Stimulated activated naive CD4-positive, alpha-beta T cell treated with Interleukin-2 at 50 U/mL for 16 hours (primary cell): ENCODE results near the gene KCNQ4.

Source experiments
- DNase-seq: peaks from one replicate; lab custom pipeline; 2025; lab: John Stamatoyannopoulos, UW

KCNQ4 gene

DNA sequence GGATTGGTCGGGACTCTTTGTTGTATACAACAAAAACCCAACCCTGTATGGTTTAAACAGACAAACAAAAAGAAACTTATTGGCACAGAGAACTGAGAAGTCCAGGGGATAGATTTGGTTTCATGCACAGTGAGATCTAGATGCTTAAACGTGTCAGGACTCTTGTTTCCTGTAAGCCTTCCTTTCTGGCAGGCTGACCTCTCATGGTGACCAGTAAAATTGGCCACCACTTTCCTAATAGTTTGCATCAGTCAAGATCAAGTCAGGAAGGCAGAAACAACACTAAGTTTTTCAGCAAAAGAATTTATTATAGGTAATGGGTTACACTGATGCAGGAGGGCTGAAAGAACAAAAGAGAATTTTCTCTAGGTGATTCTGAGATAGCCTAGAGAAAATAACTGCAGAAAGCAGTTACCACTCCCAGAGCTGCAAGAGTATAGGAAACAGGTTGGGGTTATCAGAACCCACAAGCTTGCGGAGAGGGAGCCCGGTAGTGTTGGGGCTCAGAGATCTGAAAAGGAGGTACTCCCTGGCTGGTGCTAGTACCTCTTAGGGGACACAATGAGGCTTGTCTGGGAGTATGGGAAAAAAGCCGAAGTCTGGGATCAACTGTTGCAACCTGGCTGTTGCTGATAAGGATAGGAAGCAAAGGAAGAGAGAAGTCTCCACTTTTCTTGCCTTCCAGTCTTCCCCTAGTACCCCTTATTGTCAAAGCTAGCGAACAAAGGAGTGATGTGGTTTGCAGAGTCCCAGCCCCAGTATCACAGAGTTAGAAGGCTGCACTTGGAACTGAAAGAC, 57.1 kb downstream of the KCNQ4 start:
- DNase-seq, result no peak

DNA sequence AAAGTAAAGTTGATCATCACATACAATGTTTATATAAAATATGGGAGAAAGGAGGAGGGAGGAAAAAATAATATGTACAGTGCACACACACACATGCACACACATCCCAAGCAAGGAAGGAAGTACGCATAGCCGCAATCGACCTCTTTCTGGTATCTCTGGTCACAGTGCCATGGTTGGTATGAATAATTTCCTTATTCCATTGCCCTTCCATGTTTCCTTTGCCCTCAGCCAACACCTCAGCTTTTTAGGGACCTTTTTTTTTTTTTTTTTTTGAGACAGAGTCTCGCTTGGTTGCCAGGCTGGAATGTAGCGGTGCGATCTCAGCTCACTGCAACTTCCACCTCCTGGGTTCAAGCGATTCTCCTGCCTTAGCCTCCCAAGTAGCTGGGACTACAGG, 58.0 kb downstream of the KCNQ4 start:
- DNase-seq, result no peak

DNA sequence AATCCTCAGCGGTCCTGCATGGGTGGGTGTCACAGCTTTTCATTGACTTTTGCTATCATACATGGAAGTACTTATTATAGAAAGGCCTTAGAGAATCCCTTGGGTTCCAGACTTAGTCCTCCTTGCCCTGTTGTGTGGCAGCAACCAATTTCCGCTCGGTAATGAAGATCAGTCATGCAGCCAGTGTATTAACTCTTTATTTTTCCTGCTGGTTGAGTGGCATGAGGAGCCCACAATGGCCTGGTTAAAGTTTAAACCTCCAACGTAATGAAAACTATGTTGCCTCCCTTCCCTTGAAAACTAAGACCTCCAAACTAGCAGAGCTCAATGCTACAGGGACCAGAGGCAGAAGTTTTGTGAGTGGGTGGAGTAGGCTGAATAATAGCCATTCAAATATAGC, 58.6 kb downstream of the KCNQ4 start:
- no peak for DNase-seq

DNA sequence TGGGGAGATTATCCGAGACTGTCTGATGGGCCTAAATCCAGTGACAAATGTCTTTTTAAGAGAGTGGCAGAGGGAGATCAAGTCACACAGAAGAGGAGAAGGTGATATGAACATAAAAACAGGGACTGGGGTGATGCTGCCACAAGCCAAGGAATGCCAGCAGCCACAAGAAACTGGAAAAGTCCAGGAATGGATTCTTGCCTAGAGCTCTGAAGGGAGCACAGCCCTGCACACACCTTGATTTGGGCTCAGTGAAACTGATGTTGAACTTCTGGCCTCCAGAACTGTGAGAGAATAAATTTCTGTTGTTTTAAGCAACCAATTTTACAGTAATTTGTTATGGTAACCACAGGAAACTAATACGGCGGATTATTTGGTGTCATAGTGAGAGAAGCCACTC, 59.1 kb downstream of the KCNQ4 start:
- no peak for DNase-seq

- no peak for DNase-seq
Observed at GRCh38 chr1:40844079-40844478, 60.5 kb downstream of the KCNQ4 start.

DNA sequence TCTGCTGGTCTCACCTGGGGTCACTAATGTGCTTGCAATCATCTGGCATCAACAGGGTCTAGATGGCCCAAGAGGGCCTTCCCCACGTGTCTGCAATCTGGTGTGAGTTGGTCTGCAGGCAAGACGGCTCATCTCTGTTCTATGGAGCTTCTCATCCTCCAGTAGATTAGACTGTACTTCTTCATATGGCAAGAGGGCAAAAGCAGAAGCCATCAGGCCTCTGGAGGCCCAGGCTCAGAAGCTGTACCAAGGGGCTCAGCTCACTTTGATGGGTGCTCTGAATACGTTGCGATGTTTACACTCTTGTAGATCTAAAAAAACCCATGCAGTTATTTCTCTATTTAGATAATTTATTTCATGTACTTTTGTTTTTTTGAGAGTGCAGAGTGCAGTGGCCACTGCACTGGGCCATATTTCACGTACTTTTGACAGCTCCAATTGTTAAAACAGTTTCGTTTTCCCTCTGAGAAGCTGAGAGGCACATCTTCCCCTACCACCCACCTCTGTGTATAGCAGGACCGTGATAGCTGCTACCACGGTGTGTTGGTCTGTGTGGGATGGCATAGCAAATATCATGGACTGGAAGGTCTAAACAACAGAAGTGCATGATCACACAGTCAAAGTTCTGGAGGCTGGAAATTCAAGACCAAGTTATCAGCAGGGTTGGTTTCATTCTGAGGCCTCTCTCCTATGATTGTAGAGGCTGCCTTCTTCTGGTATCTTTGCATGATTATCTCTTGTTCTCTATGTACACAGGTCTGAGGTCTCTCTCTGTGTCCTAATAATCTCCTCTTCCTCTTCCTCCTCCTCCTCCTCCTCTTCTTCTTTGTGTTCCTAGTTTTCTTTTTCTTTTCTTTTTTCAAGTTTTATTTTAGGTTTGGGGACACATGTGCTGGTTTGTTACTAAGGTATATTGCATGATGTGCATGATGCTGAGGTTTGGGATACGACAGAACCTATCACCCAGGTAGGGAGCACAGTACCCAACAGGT, 61.6 kb downstream of the KCNQ4 start:
- no peak for DNase-seq

DNA sequence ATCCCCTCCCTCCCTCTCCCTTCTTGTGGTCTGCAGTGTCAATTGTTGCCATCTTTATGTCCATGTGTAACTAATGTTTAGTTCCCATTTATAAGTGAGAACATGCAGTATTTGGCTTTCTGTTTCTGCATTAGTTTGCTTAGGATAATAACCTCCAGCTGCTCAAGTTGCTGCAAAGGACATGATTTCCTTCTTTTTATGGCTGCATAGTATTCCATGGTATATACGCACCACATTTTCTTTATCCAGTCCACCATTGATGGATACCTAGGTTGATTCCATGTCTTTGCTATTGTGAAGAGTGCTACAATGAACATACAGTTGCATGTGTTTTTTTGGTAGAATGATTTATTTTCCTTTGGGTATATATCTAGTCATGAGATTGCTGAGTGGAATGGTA, 62.3 kb downstream of the KCNQ4 start:
- DNase-seq, result no peak

DNA sequence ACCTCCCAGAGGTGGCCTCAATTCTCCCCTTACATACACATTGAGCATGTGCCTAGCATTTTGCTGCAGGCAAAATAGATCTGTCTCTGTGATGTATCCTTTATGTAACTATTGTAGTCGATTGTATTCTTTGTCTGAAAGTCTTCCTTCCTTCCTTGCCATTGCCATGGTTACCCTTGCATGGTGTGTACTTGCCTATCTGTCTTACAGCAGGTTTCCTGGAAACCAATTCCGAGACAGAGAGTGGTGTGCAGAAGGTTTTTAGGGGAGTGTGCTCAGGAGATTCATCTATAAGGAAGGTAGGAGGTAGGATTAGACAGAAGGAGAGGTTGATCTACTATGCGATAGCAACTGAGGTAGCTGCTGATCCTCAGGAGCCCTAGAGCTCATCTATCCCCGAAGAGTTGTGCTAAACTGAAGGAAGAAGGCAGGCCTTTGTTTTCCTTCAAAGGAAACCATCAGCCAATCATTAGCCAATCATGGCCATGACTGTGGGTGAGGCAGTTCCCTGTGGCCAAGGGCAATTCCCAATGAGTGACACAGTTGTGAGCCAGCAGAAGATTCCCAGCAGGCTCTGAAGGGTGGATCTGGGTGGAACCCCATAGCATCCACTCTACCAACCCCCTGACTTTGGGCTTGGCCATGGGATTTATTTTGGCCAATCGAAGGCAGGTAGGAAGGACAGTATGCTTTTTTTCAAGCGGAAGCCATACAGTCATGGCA, 63.6 kb downstream of the KCNQ4 start:
- DNase-seq, result no peak

GRCh38 chr1:40848530-40849189, 65.1 kb downstream of the KCNQ4 start:
- no peak for DNase-seq

DNA sequence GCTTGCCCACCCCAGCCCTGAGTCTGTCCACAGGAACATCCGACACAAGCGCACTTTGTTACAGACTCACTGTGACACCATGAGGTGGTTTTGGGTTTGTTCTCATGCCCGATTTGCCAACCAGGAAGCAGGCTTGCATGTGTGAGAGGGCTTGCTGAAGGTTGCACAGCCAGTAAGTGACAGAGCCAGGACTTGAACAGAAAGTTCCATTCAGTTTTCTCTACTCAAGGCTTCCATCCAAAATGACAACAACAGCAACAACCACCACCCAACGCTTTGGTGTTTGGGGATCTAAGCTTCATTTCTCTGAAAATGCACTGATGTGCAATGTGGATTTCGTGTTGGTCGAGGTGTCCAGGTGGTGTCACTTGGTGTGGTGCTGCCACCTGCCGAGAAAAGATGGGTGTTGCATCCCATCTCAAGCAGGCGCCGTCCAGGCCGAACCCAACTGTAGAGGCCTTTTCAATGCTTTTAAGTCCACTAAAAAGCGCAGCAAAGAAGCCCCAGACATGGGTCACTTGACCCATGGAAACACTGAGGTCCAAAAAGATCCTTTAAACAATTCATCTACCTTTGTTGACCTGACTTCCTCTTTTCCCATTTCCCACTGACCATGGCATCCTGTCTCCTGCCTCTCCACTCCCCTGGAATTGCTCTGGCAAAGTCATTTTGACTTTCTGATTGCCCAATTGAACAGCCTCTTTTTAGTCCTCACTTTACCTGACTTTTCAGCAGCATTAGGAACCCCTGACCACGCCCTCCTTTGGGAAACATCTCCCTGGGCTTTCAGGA, 66.4 kb downstream of the KCNQ4 start:
- peak; percentile 60 for DNase-seq

- no peak for DNase-seq
Observed at GRCh38 chr1:40851643-40852042, 68.1 kb downstream of the KCNQ4 start.

GRCh38 chr1:40853113-40853884, 69.7 kb downstream of the KCNQ4 start:
- no peak for DNase-seq

- DNase-seq, result no peak
Observed at GRCh38 chr1:40853885-40854170, 70.2 kb downstream of the KCNQ4 start.

DNA sequence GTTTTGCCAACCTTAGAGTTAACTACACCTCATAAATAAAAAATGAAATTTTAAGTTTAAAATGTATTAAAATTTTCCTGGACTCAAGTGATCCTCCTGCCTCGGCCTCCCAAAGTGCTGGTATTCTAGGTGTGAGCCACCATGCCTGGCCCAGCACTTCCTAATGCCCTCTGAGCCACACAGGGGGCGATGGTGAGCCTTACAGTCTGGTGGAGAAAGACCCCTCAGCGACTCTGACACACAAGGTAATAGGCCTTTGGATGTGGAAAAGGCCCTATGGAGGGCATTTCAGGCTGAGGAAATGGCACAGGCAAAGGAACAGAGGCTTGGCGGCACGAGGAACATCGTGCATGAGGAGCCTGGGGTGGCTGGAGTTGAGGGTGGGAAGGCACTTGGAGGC, 71.9 kb downstream of the KCNQ4 start:
- DNase-seq, result no peak

DNA sequence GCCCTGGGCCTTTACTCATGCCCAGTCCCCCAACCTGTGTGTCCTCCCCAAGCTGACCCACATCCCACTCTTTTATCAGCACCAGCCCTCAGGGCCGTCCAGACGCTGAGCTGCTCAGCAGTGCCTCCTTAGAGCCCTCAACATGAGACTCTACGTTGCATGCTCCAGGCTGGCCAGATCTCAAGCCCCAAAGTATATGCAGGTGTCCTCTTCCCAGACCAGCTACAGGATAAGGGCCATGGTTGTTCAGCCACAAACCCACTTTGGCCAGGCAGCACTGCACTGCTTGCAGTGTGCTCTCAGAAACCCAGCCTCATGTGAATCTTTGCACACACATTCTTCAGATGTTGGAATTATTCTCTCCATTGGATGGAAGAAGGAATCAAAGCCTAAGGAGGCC, 72.5 kb downstream of the KCNQ4 start:
- no peak for DNase-seq

DNA sequence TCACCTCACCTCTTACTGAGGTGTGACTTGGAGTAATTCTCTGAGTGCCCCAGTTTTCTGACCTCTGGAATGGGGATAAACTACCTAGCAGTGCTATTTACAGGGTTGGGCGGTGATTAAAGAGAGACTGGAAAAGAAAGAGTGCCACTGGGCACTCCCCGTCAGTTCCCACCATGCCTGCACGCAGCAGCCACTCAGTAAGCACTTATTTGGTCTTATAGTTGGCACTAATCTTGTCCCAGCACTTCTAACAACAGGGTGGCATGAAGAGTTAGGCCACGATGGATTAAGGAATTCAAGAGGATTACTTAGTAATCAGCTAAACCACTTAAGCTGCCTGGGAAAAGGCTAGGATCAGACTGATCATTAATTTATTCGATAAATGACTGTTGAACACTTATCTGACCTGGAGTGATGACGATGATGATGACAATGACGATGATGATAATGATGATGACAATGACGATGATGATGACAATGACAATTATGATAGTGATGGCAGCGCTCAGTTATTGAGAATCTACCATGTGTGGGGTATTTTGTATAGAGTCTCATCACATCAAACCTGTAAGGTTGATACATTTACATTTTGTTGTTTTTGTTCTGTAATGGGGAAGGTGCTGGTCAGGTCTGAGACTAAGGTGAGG, 73.2 kb downstream of the KCNQ4 start:
- no peak for DNase-seq

DNA sequence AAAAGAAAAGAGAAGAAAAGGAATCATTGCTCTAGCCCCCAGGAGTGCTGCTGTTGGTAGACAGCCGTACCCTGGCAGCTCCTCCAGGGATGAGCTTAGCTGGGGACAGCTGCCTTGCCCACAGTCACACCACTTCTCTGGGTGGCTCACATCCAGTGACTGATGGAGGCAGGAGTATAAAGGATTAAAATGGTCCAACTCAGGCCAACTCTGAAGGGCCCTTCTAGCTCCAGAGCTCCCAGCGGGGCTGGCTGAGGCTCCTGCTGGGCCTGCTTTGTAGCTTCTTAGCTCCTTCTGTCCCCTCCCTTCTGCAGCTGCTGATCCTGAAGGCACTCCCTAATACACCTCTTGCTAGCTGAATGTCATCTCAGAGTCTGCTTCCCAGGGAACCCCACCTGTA, 74.2 kb downstream of the KCNQ4 start:
- DNase-seq, result no peak

GRCh38 chr1:40858856-40859416, 75.3 kb downstream of the KCNQ4 start:
- no peak for DNase-seq

- no peak for DNase-seq
Observed at GRCh38 chr1:40860706-40861223, 77.2 kb downstream of the KCNQ4 start.
